GM18870 (cell line): Measurements from ENCODE around the gene MACROD2.
"Not testable (repeated sequence)": the region's sequence is repeated elsewhere in the genome, so short reads cannot be mapped to it uniquely, and the experiment has no call there.

Source experiments
- ATAC-seq: cut with Tn5 transposase; IDR thresholded peaks from one replicate; pipeline ENCODE4 v1.9.1; 2021; ENCODE audit warnings: moderate library complexity; ENCODE audit not compliant: unreplicated experiment

The MACROD2 gene

DNA sequence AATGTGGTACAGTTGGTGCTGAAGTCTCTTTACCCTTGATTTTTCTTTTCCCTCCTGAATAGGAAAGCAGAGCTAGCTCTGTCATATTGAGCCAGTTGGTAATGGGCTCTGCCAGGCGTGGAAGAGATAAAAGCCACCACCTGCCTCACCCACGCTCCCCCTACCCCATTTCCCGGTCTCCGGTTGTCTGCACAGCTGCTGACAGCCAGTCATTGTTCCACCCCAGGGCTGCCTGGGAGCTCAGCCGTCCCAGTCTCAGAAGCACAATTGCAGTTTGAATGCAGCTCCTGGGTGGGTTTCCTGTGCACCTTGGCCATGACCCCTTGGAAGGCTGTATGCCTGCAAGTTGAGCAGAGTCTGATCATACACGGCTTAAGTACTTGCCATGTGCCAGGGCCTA is 1017.2 kb downstream of the MACROD2 start:
- ATAC-seq: no peak

DNA sequence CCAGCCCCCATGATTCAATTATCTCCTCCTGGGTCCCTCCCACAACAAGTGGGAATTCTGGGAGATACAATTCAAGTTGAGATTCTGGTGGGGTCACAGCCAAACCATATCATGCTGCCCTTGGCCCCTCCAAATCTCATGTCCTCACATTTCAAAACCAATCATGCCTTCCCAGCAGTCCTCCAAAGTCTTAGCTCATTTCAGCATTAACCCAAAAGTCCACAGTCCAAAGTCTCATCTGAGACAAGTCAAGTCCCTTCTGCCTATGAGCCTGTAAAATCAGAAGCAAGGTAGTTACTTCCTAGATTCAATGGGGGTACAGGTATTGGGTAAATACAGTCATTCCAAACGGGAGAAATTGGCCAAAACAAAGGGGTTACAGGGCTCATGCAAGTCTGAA is 1021.6 kb downstream of the MACROD2 start:
- not testable (repeated sequence) for ATAC-seq

DNA sequence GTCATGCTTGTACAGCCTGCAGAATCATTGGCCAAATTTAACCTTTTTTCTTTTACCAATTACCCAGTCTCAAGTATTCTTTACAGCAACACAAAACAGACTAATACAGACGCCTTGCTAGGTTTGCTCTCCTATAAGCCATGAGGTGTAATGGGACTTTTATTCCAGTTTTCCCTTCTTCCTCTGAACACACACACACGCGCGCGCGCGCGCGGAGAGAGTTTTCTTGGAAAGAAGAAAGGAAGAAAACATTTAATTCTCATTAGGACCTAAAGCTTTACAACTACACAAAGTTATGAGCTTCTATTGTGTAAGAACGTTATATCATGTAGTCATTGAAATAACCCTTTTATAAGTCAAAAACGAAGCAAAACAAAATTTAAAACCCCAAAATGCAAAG is 1023.6 kb downstream of the MACROD2 start:
- no peak for ATAC-seq

DNA sequence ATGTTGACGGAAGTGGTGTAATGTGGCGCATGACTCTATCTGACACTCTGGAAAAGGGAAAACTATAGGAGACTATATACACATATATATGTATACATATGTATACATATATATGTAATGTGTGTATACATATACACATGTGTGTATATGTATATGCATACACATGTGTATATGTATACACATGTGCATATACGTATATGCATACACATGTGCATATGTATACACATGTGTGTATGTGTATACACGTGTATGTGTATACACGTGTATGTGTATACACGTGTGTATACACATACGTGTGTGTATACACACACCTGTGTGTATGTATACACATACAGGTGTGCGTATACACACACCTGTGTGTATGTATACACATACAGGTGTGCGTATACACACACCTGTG is 1025.5 kb downstream of the MACROD2 start:
- ATAC-seq: no peak

DNA sequence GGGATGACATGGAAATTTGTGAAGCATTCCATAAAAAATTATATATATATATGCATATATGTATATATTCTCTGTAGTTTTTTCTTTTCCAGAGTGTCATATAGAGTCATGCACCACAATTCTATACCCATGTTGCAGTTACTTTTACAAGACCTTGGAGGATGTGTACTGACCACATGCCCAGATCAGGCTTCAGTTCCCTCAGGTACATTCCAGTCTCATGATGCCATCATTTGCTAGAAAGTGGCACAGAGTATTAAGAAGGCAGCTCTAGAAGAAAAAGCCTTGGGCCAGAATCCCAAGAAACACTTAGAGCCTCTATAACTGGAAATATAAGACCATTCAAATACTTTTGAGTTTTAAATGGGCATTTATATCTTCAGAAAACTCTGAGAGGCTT is 1027.6 kb downstream of the MACROD2 start:
- no peak for ATAC-seq

DNA sequence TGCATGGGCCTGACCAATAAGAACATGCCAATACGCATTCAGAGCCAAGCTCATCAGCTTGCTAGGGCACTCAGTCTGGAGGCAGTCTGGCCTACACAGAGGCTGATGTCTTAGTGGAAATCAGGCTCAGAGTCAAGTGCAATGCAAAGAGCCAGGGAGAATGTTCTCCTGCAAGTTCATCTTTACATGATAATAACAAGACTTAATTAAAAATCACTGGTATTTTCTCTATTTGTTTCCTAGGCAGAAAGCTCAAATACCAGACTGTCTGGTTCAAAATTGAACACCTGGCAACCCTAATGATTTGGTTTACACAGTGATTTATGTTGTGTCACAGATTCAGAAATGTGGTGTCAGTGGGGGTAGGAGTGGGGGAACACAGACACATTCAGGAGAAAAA is 1031.4 kb downstream of the MACROD2 start:
- no peak for ATAC-seq

DNA sequence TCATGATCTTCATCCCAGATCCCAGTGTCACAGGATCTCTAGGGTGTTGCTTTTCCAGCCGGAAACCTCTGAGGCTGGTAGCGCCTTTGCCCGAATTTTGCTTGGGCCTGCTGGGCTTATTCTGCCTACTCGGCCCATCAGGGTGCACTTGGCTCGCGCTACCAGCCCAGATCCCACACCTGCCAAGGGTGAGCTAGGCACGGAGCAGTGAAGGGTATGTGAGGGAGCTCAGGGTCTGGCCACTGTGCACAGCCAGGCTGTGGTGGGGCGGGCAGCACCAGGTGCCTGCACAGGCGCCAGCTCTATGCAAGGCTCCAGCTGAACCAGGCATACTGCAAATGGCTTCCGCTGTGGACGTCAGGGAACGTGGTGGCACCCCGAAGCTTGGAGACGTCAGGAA is 1035.5 kb downstream of the MACROD2 start:
- no peak for ATAC-seq

DNA sequence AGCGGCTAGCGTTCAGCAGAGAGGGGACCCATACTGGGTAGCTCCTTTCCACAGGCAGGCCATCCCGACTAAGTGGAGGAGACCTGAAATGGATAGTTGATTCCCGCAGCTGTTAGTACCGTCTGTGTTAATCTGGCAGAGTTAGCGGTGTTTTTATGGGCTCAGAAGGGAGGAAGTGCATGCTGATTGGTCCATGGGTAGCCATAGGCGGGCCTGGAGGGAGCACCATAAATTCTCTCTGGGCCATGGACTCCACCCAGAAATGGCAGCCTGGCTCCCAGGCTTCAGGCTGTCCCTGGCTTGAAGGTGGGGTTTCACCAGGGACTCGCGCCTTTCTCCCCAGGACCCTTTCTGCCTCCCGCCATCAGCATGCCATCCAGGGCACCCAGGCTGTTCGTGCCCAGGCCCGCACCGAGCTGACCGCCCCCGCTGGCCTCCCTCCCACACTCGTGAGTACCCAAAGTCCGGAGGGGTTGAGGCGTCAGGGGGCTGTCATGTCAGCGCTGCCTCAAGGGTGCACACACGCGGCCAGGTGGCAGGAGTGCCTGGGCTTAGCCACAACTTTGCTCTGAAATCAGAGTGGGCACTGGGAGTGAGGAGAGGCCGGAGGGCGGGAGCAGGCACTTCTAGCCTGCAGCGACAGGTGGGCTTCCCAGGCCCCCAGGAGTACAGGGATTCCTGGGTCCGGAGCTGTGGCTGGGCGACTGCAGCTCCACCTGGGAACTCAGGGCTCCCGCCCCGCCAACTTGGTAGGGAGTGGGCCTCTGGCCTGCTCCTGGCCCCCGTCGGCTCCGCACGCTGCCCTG is 1036.4 kb downstream of the MACROD2 start:
- no peak for ATAC-seq

DNA sequence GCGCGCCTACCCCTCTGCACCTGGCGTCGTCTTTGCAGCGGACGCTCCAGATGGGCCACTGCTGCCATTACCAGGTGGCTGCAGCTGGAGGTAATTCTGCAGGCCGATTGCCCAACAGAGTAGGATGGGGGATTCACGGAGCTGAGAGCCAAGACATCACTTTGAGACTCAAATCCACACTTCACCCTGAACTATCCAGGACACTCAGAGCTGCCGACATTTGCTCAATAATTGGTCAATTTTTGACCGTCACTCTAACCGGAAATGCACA is 1037.0 kb downstream of the MACROD2 start:
- ATAC-seq: no peak

DNA sequence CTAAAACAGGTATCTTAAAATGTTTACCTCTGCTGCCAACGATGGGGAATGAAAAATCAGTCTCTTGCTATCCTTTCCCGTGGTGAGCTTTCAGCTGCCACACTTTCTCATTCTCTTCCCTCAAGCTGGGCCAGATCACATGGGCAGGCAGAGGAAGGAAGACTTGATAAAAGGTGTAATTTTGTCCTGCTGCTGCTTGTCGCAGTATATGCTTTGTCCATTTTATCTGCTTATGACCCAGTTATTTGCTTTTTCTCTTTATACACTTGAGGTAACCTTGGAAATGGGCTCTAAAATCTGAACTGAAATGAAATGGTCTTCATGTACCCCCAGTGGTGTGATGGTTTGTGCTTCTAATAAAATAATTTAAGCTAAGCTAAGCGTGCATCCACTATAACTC is 1038.0 kb downstream of the MACROD2 start:
- ATAC-seq: no peak

DNA sequence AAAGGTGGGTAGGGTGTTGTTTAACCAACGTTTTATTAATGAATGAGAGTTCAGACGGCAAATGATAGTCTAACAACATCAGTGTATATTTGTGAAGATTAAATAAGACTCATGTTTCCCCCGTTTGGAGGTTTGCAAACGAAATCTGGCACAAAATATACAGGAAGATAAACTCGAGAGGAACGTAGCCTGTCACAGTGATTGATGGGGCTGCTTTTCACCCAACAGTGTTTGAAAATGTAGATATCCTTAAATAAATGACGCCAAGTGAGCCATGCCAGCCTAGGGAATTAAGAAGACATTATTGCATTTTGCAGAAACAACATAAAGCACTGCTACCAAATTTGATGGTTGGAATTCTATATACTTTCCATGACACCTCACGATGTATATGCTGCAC is 1038.6 kb downstream of the MACROD2 start:
- no peak for ATAC-seq

DNA sequence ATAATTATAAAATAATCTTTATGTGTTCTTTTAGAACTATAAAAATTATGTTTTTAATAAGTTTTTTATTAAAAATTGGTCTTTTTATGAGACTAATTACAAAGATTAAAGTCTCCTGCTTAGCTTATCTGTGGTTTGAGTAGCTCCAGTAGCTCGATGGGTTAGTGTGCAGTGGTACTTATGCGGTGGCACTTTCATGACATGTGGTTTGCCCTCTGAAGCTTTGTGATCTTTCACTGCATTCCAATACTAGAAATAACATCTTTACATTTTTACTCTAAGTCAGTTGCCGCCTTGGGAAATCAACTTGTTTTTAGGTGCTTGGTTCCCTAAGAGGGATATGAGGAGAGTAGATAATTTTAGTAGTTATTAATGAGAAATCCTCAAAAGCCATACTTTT is 1041.6 kb downstream of the MACROD2 start:
- no peak for ATAC-seq

DNA sequence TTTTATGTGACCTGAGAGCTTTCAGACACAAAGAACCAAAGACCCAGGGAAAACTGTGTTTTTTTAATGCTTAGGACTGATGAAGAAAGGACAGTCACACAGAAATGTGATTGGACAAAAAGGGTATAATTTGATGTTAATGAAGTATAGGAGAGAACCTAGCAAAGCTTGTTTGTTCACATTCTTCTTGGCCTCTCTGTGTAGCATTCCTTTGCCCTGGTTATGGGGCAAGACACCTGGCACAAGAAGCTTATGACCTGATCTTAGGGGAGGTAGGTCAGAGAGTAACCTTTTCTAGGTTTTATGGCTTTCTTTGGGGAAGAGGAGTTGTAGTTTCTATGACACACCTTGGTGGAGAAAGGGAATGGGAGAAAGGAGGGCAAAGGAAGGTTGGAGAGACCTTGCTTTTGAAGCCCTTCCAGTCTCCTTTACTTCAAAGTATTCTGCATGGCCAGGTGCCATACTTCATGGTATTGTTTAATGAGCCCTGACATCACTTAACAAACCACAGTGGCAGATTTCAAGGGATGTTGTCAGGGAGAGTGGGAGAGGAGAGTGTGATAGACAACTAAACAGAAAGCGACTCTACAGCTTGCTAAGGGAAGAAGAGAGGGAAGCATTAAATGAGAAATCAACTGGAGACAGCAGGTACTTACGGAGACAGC is 1043.9 kb downstream of the MACROD2 start:
- ATAC-seq: no peak

DNA sequence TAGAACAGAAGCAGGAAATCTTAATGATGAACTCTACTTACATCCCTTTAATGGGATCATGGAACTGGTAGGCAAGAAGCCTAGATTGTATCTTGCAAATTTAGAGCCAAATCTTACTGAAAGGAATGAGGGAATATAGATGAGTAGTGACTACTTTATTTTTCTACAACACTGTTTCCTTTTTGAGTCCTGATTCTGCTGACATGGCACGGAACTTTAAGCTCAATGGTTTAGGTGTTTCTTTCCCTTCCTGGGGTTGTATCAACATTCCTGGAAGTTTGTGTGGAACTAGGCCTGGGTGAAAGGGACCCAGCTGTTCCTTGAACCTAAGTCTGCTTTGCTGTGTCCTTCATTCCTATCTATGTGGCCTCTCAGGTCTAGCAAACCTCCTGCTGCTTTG is 1047.4 kb downstream of the MACROD2 start:
- no peak for ATAC-seq

DNA sequence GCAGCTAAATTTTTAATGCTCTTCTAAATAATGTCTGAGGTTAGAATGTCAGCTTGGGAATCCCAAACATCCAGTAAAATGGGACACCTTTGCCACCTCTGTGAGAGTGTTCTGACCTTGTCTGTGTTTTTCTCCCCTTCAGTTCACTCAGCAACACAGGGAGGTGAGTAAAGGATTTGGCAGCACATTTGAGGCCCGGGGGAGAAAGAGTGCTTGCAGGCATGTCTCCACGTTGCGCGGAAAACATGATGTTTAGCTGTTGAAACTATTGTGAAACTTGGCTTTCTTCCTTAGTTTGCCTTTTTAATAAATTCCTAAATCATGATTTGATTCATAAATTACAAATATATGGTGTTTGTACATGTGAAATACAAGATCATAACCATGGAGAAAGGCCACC is 1049.9 kb downstream of the MACROD2 start:
- no peak for ATAC-seq

DNA sequence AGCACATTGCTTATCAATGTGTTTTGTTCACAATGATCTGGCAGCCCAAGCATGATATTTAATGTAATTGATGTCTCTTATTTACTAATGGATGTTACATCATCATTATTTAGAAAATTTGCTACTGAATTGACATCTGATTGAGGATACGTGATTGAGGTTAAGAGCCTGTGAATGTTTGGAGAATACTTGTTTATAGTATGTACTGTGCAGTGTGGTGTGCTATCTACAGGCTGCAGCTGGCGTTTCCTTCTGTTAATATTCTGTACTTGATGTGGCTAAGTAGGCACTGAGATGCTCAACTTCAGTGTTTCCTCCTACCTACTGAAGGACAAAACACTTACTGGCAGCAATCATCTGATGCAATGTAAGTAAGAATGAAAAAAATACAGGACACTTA is 1051.7 kb downstream of the MACROD2 start:
- ATAC-seq: no peak

DNA sequence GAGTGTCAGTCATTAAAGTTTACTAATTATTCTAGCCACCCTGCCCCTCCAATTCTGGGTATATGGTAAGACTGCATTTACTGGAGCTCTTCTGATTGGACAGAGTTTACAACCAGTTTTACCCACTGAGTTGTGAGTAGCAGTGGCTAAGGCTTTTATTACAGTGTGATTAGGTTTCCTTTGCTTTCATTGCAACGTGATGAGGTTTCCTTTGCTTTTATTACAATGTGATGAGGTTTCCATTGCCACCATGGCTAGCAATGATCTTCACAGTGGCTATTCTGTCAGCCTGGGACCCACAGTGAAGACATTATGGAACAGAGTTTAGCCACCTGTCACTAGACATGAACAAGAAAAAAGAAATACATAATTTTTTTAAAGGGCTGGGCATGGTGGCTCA is 1052.3 kb downstream of the MACROD2 start:
- no peak for ATAC-seq

DNA sequence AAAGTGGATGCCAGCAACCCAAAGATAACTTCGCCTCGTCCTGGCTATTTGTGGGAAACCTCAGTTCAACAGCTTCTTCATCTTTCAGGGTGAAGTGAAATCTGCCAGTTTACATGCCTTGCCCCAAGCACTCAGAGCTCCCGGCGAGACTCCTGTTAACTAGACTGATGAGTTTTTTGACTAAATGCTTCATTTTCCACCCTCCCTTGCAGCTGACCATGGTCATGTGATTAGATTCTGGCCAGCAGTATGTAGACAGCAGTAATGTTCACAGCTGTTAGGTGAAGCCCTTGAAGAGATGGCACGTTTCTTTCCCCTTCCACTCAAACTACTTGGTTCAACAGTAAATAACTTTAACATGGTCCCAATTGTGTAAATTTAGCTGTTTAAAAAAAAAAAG is 1060.9 kb downstream of the MACROD2 start:
- no peak for ATAC-seq

DNA sequence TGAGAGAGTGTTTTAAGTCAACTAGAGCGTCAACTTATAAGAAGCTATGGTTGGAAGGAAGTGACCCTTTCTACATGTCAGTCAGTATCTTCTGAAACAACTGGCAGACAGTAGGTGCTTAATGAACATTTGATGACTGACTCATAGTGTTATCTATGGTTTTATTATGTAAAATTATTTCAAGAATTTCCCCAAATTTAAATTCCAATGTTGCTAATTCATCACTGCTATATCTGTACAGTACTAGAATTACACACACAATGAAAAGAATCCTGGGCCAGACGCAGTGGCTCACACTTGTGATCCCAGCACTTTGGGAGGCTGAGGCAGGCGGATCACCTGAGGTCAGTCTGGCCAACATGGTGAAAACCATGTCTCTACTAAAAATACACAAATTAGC is 1063.5 kb downstream of the MACROD2 start:
- no peak for ATAC-seq

DNA sequence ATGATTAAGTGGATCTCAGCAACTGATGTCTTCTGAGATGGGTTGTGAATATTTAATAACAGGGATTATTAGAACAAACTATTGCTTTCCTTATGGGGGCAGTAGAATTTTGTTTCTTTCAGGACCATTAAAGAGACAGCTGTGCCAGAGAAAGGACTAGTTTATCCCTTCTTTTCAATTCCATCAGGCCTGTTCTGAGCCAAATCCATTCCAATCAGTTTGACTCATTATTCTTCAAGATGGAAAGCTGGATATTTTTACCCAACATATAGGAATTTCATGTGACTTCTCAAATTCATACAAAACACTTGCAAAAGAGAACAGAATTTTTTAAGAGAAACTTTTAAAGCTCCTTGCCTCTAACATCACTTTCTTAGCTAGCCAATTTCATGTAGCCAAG is 1064.1 kb downstream of the MACROD2 start:
- ATAC-seq: no peak

DNA sequence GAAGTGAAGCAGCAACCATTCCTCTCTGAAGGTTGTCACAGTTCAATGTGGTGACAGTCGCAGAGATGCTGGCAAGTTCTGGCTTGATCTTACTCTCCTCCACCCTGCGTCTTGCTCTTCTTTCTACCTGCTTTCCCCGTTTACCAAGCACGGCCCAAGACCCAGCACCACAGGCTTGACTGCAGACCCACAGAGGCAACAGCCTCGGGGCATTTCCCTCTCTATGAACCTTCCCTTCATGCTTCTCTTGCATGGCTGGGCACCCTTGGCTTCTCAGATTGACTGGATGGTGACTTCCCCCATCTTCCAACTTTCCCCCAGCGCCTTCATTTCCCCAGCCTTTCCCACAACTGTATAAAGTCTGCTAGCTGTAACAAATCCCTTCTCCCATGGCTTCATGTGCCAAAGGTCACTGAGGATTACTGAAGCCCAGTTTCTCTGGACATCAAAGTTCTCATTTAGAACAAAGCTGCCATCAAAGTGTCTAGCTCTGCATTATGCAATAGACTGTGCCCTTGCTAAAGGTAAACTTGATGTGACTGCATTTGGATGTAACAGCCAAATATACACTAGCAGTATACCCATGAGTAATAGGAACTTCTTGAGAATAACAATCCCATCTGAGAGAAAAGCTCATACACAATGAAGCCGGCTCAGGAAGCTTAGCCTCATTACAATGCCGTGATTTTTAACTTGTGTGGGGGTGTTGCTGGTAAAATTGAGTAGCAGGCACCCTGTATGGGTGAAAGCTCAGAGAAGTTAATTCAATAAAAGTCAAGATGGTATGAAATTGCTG is 1065.1 kb downstream of the MACROD2 start:
- ATAC-seq: no peak

DNA sequence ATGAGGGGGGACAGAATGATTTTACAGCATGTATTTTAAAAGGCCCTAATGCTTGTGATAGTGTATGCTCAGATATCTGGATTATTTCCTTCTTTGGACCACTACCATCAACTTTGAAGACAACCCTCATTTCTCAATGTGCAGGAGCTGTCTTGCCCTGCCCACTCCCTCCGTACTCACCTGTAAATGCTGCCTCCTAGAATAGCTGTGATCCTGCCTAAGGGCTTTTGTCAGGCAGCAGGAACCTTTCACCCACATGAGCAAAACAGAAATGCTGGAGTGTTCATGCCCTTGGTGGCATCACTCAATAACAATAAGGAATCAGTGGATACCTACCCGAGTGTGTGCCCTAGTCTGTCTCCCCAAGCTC is 1065.7 kb downstream of the MACROD2 start:
- ATAC-seq: no peak
